Endothelial cell of umbilical vein (primary cell): ENCODE measurements around the gene ATXN7. TPM values are rescaled to one million over a fixed set of nuclear protein-coding genes. Genes with fewer than 3 reads are reported as not detected.

Experiments used
- BruUV-seq: library from RNA; stranded (reverse); fragments of 400-500 nt; replicated peaks from 2 replicates; lab custom pipeline; 2021; lab: Mats Ljungman, UMichigan
- CTCF ChIA-PET: fragments of 300-600, 350-600 bp; sonication (Branson Sonifier 250); formaldehyde crosslinking; loops from one replicate; lab custom pipeline; 2021; ENCODE audit warnings: antibody characterized with exemption, inconsistent platforms; lab: Charles Lee
- POLR2A ChIA-PET: fragments of 300-600, 350-600 bp; sonication (Branson Sonifier 250); formaldehyde crosslinking; loops from one replicate; lab custom pipeline; 2021; ENCODE audit warnings: antibody characterized with exemption, inconsistent platforms; lab: Charles Lee
- DNase-seq: peaks from one replicate; pipeline ENCODE4 v3.0.0-alpha.2; 2011; ENCODE audit warnings: low read depth, low spot score
- FAIRE-seq: peaks from 2 replicates; lab custom pipeline; 2011; peaks lifted over from hg19 to GRCh38; lab: Jason Lieb, UNC
- H2AFZ ChIP-seq: 2 replicates; pipeline ENCODE4 v1.6.0; 2012; ENCODE audit warnings: low read depth, low read length, control low read depth, inconsistent platforms
- H3K27ac ChIP-seq: 2 replicates; pipeline ENCODE4 v1.5.1; 2011; ENCODE audit warnings: low read depth, mild to moderate bottlenecking, control low read depth, low read length, moderate library complexity; ENCODE audit not compliant: insufficient read depth
- H3K27me3 ChIP-seq, 2 experiments: 2 replicates each; pipeline versions ENCODE4 v1.6.0 to v1.6.1; 2011; ENCODE audit warnings: low read length in 2 of 2, mixed read lengths in 1 of 2; ENCODE audit not compliant: control insufficient read depth in 2 of 2, insufficient read depth in 2 of 2
- H3K36me3 ChIP-seq, 2 experiments: 2 replicates in 1 of 2; 3 replicates in 1 of 2; pipeline ENCODE4 v1.5.1; 2011; ENCODE audit warnings: low read length in 2 of 2, mild to moderate bottlenecking in 1 of 2, moderate library complexity in 1 of 2; ENCODE audit not compliant: control insufficient read depth in 2 of 2, insufficient read depth in 2 of 2; ENCODE audit errors: extremely low read depth in 1 of 2
- H3K4me1 ChIP-seq: 3 replicates; pipeline ENCODE4 v1.5.1; 2011; ENCODE audit warnings: mild to moderate bottlenecking, low read length; ENCODE audit not compliant: control insufficient read depth, insufficient read depth; ENCODE audit errors: extremely low read depth
- H3K4me2 ChIP-seq: 2 replicates; pipeline ENCODE4 v1.6.1; 2011; ENCODE audit warnings: low read length, control low read depth, mixed read lengths; ENCODE audit not compliant: insufficient read depth
- H3K4me3 ChIP-seq, 3 experiments: fragments of 200-600 bp in 1 of 3; sonication (generic), shearing (Covaris generic) in 1 of 3; replicated peaks in 1 of 3; 2 replicates each; pipeline ENCODE4 v1.5.1; 2011 to 2016; ENCODE audit warnings: control low read depth in 3 of 3, low read length in 3 of 3, mild to moderate bottlenecking in 2 of 3, inconsistent platforms in 1 of 3, low read depth in 1 of 3, moderate library complexity in 1 of 3; ENCODE audit not compliant: insufficient read depth in 1 of 3
- H3K79me2 ChIP-seq: 2 replicates; pipeline ENCODE4 v1.6.0; 2012; ENCODE audit warnings: low read length, inconsistent platforms; ENCODE audit not compliant: control insufficient read depth, insufficient read depth
- H3K9ac ChIP-seq: replicated peaks from 2 replicates; pipeline ENCODE3; 2011; ENCODE audit warnings: low read length, control low read depth; ENCODE audit not compliant: insufficient read depth; ENCODE audit errors: extremely low read depth
- H3K9me1 ChIP-seq: replicated peaks from 3 replicates; pipeline ENCODE4 v1.6.0; 2011; ENCODE audit warnings: mild to moderate bottlenecking, low read length; ENCODE audit not compliant: control insufficient read depth, insufficient read depth; ENCODE audit errors: extremely low read depth
- H3K9me3 ChIP-seq: replicated peaks from 2 replicates; pipeline ENCODE4 v1.5.1; 2012; ENCODE audit warnings: low read length, inconsistent platforms; ENCODE audit not compliant: control insufficient read depth, insufficient read depth
- H4K20me1 ChIP-seq: replicated peaks from 2 replicates; pipeline ENCODE3; 2011; ENCODE audit warnings: mild to moderate bottlenecking, low read length; ENCODE audit not compliant: control insufficient read depth, insufficient read depth; ENCODE audit errors: extremely low read depth
- CTCF ChIP-seq, 2 donors: IDR thresholded peaks; 1 replicate in 1 of 2; 2 replicates in 1 of 2; pipeline ENCODE4 v1.5.1; 2011; ENCODE audit warnings: low read length in 2 of 2, mild to moderate bottlenecking in 2 of 2, moderate library complexity in 2 of 2, control low read depth in 1 of 2, inconsistent platforms in 1 of 2, low read depth in 1 of 2; ENCODE audit not compliant: insufficient read depth in 1 of 2; ENCODE audit errors: extremely low read depth in 1 of 2
- EZH2 ChIP-seq: IDR thresholded peaks from 2 replicates; pipeline ENCODE4 v1.6.1; 2012; ENCODE audit warnings: borderline replicate concordance, low read depth, mild to moderate bottlenecking, moderate library complexity, low read length, inconsistent platforms; ENCODE audit not compliant: severe bottlenecking
- FOS ChIP-seq: IDR thresholded peaks from 2 replicates; pipeline ENCODE4 v1.6.1; 2011; ENCODE audit warnings: mild to moderate bottlenecking, low read length, moderate library complexity, borderline replicate concordance; ENCODE audit not compliant: insufficient read depth
- GATA2 ChIP-seq: IDR thresholded peaks from 2 replicates; pipeline ENCODE4 v1.7.0; 2011; ENCODE audit warnings: low read depth, mild to moderate bottlenecking, moderate library complexity, mixed read lengths, low read length; ENCODE audit not compliant: insufficient read length, insufficient read depth
- JUN ChIP-seq: IDR thresholded peaks from 2 replicates; pipeline ENCODE4 v1.6.1; 2011; ENCODE audit warnings: borderline replicate concordance, low read depth; ENCODE audit not compliant: insufficient read length, insufficient read depth
- MAX ChIP-seq: IDR thresholded peaks from 2 replicates; pipeline ENCODE4 v1.6.1; 2011; ENCODE audit not compliant: insufficient read depth, insufficient read length
- MYC ChIP-seq: IDR thresholded peaks from one replicate; pipeline ENCODE4 v1.6.1; 2011; ENCODE audit warnings: mild to moderate bottlenecking, low read depth, low read length
- POLR2A ChIP-seq: IDR thresholded peaks from 2 replicates; pipeline ENCODE4 v1.6.1; 2012; ENCODE audit warnings: low read depth, mild to moderate bottlenecking, control low read depth, low read length
- POLR2AphosphoS5 ChIP-seq: IDR thresholded peaks from 2 replicates; pipeline ENCODE4 v1.6.1; 2012; ENCODE audit warnings: low read depth, mild to moderate bottlenecking, control low read depth, low read length, moderate library complexity; ENCODE audit not compliant: insufficient read depth
- dilution Hi-C: fragments of 300-500 bp; cut with MboI; formaldehyde crosslinking; loops from one replicate; pipeline ENCODE4 v1.15.0; 2019; ENCODE audit warnings: low sequenced_read_pairs; ENCODE audit not compliant: extremely low pct_ligation_motif_present
- intact Hi-C: fragments of 100-400 bp; cut with micrococcal nuclease; formaldehyde crosslinking; loops from one replicate; pipeline ENCODE4 v1.10.0; 2022
- polyA plus RNA-seq, 4 experiments: library from polyadenylated mRNA; depleted of rRNA in 3 of 4; stranded (reverse) in 3 of 4; unstranded in 1 of 4; fragments of >200 nt; gene quantifications; 2 replicates each; pipeline versions ENCODE4 v1.2.1 to v1.2.3, GENCODE V29; 2011 to 2012; ENCODE audit warnings: missing spikeins in 1 of 4
- total RNA-seq: library from RNA; stranded (reverse); gene quantifications from 2 replicates; pipeline ENCODE4 v1.2.3, GENCODE V29; 2021

The ATXN7 gene
- total and polyA plus RNA-seq, 2 donors (not counting 3 experiments of a cell fraction or from before 2014, with no cell fraction given): 21.2 to 34.7 TPM

- ChIA-PET POLR2A (interaction anchor here (0.7 kb wide), 1 partner anchor 33 kb away, joined by 3 read pairs; no protein-coding TSS in a partner anchor), CTCF (interaction anchor here (0.8 to 1.3 kb wide), 2 partner anchors 44 to 129 kb away, joined by 3 to 4 read pairs; no protein-coding TSS in a partner anchor)
- Histone ChIP-seq H3K9ac (peak overlapping the region; percentile 72), H3K27ac (peak overlapping the region; percentile 27), H3K27me3 (no peaks in the 10 kb centered on the region), H3K4me1 (peaks cover 12% of the 10 kb centered on the region), H2AFZ (peak overlapping the region; percentile 17), H3K9me3 (no peaks in the 10 kb centered on the region), H3K36me3 (no peaks in the 10 kb centered on the region), H3K4me2 (peak overlapping the region; percentile 70), H3K4me3 (peak overlapping the region; percentile 41 to 99 (median 68)), H4K20me1 (no peaks in the 10 kb centered on the region), H3K79me2 (peaks cover 60% of the 10 kb centered on the region), H3K9me1 (no peaks in the 10 kb centered on the region)
- DNase-seq (peak; percentile 44), FAIRE-seq (peak; percentile 21)
- dilution Hi-C loops (no loop called here), intact Hi-C loops (loop anchor here (1.0 to 5.0 kb wide), 3 partner anchors 48 to 129 kb away; partner anchors contain the start of gene SCAANT1)
- no peak for TF ChIP-seq POLR2AphosphoS5
- no peak for TF ChIP-seq GATA2
- no peak for TF ChIP-seq JUN
- TF ChIP-seq MAX: no peak
- TF ChIP-seq EZH2: no peak
- no peak for TF ChIP-seq MYC
- no peak for TF ChIP-seq CTCF (IDR thresholded peaks at IDR 0.05; ENCODE audit: extremely low read depth in 1 of 2, insufficient read depth in 1 of 2, low read depth in 1 of 2, low read length in 2 of 2)
- TF ChIP-seq POLR2A: no peak
- TF ChIP-seq FOS: no peak
- BruUV-seq: no TSS peak
These were observed 619 bp downstream of the ATXN7 start for GRCh38 chr3:63864008-63864964.
